HG03442 (cell line): ENCODE results near the gene KLF17.
"Not testable (repeated sequence)": the region's sequence is repeated elsewhere in the genome, so short reads cannot be mapped to it uniquely, and the experiment has no call there.

Experiments
- ATAC-seq: cut with Tn5 transposase; IDR thresholded peaks from one replicate; pipeline ENCODE4 v1.9.1; 2021; ENCODE audit warnings: mild to moderate bottlenecking, moderate library complexity; ENCODE audit not compliant: unreplicated experiment

The KLF17 gene

GRCh38 chr1:44108971-44109370 lies 9.7 kb upstream of the KLF17 start:
- ATAC-seq, result no peak

DNA sequence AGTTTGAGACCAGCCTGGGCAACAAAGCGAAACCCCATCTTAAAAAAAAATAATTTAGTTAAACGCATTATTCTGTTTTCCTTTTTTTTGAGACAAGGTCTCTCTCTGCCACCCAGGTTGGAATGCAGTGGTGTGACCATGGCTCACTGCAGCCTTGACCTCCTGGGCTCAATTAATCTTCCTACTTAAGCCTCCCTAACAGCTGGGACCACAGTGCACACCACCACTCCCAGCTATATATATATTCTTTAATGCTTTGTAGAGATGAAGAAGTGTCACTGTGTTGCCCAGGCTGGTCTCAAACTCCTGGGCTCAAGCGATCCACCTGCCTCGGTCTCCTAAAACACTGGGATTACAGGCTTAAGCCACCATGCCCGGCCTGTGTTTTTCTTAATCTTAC lies 7.7 kb upstream of the KLF17 start:
- ATAC-seq, result no peak

- ATAC-seq, result no peak
These were observed 6.8 kb upstream of the KLF17 start for GRCh38 chr1:44111861-44112260.

DNA sequence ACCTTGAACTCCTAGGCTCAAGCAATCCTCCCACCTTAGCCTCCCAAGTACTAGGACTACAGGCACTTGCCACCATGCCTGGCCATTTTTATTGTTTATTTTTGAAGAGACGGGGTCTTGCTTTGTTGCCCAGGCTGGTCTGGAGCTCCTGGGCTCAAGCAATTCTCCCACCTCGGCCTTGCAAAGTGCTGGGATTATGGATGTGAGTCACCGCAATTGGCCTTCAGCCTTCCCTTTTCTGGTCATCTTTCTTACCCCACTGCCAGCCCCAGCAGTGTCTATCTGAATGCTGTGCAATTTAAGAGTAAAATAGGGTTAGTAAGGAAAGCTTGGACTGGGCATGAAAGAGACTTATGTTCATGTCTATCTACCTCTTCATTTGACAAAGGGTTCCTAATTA lies 6.1 kb upstream of the KLF17 start:
- ATAC-seq, result no peak

DNA sequence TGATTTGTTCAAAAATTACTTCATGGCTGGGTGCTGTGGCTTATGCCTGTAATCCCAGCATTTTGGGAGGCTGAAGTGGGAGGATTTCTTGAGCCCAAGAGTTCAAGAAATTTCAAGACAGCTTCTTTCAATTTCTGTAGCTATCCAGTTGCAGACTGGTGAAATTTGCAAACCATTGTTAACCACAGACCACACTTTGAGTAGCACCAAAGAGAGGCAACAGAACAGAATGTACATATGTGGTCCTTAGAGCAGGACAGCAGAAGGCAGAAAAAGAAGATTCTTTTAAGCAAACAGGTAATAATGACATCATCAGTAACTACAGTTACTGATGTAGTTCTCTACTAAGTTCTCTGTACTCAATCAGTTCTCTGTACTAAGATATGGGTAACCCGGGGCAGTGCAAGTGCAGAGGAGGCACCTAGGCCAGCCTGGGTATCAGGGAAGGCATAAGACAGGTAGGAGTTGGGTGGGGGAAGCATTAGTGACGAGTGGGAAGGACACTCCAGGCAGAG lies 5.5 kb upstream of the KLF17 start:
- ATAC-seq, result no peak

- no peak for ATAC-seq
These were observed 4.5 kb upstream of the KLF17 start for GRCh38 chr1:44114098-44114497.

- ATAC-seq, result not testable (repeated sequence)
These were observed 1.3 kb upstream of the KLF17 start for GRCh38 chr1:44117272-44117671.

GRCh38 chr1:44119525-44119924 lies 904 bp downstream of the KLF17 start:
- no peak for ATAC-seq

DNA sequence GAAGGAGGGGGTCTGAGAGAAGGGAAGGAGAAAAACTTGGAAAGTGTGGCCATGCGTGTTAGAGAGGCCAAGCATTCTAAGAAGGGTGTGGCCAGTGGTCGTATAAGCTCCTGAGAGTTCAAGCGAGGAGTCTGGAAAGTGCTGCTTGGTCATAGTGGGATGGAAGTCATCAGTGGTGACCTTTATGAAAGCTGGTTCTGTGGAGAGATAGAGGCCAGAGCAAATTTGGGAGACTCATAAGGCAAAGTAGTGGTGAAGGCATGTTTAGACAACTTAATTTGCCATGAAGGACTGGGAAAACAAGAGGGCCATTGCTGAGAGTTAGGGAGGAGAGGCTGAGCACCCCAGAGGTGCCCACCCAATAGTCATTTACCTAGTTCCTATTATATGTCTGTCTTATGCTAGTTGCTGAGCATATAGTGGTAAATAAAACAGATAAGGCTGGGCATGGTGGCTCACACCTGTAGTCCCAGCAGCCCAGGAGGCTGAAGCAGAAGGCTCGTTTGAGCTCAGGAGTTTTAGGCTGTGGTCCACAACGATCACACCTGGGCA lies 1.9 kb downstream of the KLF17 start:
- no peak for ATAC-seq

- ATAC-seq, result no peak
These were observed 11.2 kb downstream of the KLF17 start for GRCh38 chr1:44129616-44130500.

GRCh38 chr1:44131411-44131810 lies 12.8 kb downstream of the KLF17 start:
- ATAC-seq, result no peak

DNA sequence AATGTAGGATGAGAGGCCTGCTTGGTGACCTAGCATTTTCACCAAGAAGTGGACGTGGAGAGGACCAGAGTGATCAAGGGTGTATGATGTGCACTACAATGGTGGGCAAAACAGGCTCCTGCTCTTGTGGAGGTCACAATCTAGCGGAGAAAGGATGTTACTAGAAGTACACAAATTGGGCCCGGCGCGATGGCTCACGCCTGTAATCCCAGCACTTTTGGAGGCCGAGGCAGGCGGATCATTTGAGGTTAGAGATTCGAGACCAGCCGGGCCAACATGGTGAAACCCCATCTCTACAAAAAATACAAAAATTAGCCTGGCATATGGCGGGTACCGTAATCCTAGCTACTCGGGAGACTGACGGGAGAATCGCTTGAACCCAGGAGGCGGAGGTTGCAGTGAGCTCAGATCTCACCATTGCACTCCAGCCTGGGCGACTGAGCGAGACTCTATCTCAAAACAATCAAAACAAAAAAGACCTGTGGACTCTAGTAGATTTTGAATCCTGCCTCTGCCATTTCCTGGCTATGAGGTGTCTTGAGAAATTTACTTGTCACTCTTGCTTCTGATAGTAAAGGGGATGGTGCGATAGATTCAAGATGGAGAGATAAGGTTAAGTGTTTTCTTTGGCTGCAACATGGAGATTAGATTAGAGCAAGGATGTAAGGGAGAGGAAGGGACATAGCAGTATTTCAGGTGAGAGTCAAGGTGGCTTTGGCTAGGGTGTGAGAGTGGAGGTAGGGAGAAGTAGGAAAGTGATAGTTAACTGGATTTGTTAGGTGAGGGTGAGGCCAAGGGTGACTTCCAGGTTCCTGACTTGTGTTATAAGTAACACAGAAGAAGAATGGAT lies 15.7 kb downstream of the KLF17 start:
- no peak for ATAC-seq

- no peak for ATAC-seq
These were observed 17.3 kb downstream of the KLF17 start for GRCh38 chr1:44135886-44136285.

GRCh38 chr1:44138239-44138638 lies 19.6 kb downstream of the KLF17 start:
- no peak for ATAC-seq

DNA sequence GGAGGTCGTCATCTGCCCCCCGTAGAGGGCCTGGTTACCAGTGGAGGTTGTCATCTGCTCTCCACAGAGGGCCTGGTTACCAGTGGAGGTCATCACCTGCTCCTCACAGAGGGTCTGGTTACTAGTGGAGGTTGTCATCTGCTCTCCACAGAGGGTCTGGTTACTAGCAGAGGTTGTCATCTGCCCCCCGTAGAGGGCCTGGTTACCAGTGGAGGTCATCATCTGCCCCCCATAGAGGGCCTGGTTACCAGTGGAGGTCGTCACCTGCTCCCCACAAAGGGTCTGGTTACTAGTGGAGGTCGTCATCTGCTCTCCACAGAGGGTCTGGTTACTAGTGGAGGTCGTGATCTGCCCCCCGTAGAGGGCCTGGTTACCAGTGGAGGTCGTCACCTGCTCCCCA lies 20.9 kb downstream of the KLF17 start:
- ATAC-seq, result not testable (repeated sequence)

GRCh38 chr1:44141531-44141930 lies 22.9 kb downstream of the KLF17 start, which contains the start of gene KLF18:
KLF18 (minus strand) TSS chr1:44141631; CDS start chr1:44141631, 0 bp downstream.
- ATAC-seq, result no peak

GRCh38 chr1:44144962-44145756 lies 26.5 kb downstream of the KLF17 start:
- ATAC-seq, result no peak

DNA sequence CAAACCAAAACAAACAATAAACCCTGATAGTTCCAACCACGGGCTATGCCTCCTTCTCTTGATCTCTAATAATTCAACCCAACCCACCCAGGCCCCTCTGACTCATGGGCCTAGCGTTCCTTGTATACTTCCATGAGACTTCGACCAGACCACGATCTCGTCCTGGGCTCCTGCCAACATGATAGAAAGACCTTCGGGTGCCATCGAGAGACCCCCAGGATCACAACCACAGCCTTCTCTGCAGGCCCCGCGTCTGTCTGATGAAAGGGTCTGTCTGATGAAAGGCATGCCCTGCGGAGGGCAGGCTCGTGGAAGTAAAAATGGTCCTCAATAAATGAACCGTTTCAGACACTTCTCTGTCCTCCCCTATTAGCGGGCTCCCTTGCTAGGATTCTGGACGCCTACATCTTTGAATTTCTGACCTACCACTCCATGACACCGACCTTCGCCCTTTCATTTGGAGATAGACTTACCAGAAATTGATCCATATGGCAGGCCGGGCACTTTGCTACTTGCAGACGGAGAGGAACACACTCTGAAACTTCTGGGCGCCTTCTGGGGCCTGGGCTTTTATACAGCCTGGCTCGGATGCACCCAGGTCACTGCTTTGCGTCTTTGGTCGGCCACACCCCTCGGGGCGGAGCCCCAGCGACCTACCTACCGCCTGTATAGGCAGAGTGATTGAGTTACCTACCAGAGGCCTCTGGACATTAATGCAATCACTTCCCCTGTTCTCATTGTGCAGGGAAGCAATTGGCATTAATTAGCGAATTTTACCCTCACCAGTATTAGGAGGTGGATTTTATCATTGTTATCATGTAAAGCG lies 28.1 kb downstream of the KLF17 start:
- ATAC-seq, result no peak

- ATAC-seq, result no peak
These were observed 29.0 kb downstream of the KLF17 start for GRCh38 chr1:44147582-44147981.

- ATAC-seq, result no peak
These were observed 32.7 kb downstream of the KLF17 start for GRCh38 chr1:44151332-44151731.
